Chondrocyte (in vitro differentiated cells): Measurements from ENCODE around the gene CAMK1G. TPM values are rescaled to one million over a fixed set of nuclear protein-coding genes. Genes with fewer than 3 reads are reported as not detected.

ENCODE experiments used
- DNase-seq: peaks from one replicate; pipeline ENCODE4 v3.0.0; 2021; ENCODE audit warnings: mixed read lengths, low spot score
- H3K27ac Mint-ChIP-seq: one replicate; pipeline ENCODE4 v1.8.0; 2021; ENCODE audit warnings: mild to moderate bottlenecking, moderate library complexity, mixed read lengths; ENCODE audit not compliant: unreplicated experiment
- H3K27me3 Mint-ChIP-seq: 2 replicates; pipeline ENCODE4 v1.8.0; 2021; ENCODE audit warnings: low read depth, mixed read lengths
- H3K36me3 Mint-ChIP-seq: 2 replicates; pipeline ENCODE4 v1.8.0; 2021; ENCODE audit warnings: low read depth, mixed read lengths
- H3K4me1 Mint-ChIP-seq: 2 replicates; pipeline ENCODE4 v1.8.0; 2021; ENCODE audit warnings: low read depth, mild to moderate bottlenecking, mixed read lengths
- H3K4me3 Mint-ChIP-seq: one replicate; pipeline ENCODE4 v1.8.0; 2021; ENCODE audit warnings: mild to moderate bottlenecking, moderate library complexity, mixed read lengths; ENCODE audit not compliant: unreplicated experiment
- H3K9me3 Mint-ChIP-seq: 2 replicates; pipeline ENCODE4 v1.8.0; 2021; ENCODE audit warnings: low read depth, mixed read lengths
- total RNA-seq: library from RNA; stranded (reverse); gene quantifications from 3 replicates; pipeline ENCODE4 v1.2.1, GENCODE V29; 2021
- TF ChIP-seq, protein P1 (sequence below): fragments of 200-600 bp; sonication (generic); IDR thresholded peaks from 2 replicates; pipeline ENCODE4 v1.5.0; 2021; ENCODE audit warnings: antibody characterized with exemption, mild to moderate bottlenecking, moderate library complexity

CAMK1G gene
- total RNA-seq, 1 donor from 2014 or later: not detected

DNA sequence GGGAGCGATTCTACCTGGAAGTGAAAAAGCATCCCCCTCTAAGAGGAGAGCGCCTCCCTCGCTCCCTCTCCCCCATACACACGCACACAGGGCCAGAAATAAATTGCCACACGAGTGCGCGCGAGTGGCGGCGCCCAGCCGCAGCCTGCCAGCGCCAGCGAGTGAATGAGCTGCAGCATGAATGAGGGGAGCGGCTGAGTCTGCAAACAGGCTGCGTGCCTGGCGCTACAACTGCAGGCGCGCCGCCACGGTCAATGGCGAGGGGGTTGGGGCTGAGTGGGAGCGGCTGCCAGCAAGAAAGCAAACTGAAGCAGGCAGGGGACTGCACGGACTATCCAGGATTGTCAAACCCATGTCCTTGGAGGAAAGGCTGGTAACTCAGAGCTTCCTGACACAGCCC lies 2.2 kb downstream of the CAMK1G start:
- no peaks in the 10 kb centered on the region for H3K36me3 Mint-ChIP-seq
- DNase-seq: no peak
- H3K27ac Mint-ChIP-seq: no peak overlapping the region
- H3K9me3 Mint-ChIP-seq: no peaks in the 10 kb centered on the region
- peak overlapping the region; percentile 37 for H3K4me3 Mint-ChIP-seq
- H3K27me3 Mint-ChIP-seq: peaks cover 14% of the 10 kb centered on the region
- H3K4me1 Mint-ChIP-seq: no peaks in the 10 kb centered on the region
- TF ChIP-seq, protein P1, sequence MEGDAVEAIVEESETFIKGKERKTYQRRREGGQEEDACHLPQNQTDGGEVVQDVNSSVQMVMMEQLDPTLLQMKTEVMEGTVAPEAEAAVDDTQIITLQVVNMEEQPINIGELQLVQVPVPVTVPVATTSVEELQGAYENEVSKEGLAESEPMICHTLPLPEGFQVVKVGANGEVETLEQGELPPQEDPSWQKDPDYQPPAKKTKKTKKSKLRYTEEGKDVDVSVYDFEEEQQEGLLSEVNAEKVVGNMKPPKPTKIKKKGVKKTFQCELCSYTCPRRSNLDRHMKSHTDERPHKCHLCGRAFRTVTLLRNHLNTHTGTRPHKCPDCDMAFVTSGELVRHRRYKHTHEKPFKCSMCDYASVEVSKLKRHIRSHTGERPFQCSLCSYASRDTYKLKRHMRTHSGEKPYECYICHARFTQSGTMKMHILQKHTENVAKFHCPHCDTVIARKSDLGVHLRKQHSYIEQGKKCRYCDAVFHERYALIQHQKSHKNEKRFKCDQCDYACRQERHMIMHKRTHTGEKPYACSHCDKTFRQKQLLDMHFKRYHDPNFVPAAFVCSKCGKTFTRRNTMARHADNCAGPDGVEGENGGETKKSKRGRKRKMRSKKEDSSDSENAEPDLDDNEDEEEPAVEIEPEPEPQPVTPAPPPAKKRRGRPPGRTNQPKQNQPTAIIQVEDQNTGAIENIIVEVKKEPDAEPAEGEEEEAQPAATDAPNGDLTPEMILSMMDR: peak; percentile 14

DNA sequence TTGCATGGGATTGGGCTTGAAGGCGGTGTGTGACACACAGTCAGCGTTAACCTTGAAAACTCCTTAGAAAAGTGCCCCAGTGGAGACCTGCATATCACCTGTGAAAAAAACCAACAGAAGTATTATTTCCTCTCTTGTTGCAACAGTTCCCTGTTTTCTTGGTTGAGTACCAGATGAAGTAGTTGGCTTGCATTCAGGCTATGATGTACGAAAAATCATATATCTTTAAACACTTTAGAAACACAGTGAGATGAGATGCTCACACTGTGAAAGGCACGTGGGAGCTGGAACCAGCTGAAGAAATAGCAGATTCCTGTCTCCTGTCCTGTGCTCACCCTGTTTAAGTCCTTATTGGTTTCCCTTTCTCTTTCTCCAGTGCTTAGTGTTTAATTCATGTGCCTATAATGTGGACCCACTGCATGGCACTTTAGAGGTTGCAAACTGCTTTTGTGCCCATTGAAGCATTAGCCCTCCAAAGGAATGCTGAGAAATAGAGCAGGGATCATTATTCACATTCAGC lies 2.8 kb downstream of the CAMK1G start:
- TF ChIP-seq, protein P1: no peak

DNA sequence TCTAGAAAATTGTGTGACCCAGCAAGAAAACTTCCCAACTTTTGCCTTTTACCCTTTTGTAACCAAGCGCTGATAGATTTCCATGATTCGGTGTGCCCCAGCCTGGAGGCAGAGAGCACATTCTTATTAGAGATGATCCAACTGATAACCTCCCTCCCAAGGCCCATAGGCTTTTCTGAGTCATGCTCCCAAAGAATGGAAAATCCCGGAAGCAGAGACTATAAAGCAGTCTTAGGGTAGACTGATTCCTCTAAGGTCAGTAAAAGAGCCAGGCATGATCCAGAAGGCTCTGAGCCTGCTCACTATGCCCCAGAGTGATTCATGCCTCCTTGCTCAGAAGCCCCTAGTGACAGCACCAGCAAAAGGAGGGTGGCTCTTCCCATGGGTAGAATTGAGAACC lies 4.3 kb downstream of the CAMK1G start:
- no peaks in the 10 kb centered on the region for H3K4me1 Mint-ChIP-seq
- H3K27me3 Mint-ChIP-seq: peaks cover 20% of the 10 kb centered on the region
- H3K36me3 Mint-ChIP-seq: no peaks in the 10 kb centered on the region
- DNase-seq: no peak
- H3K4me3 Mint-ChIP-seq: no peak overlapping the region
- H3K9me3 Mint-ChIP-seq: no peaks in the 10 kb centered on the region
- no peak overlapping the region for H3K27ac Mint-ChIP-seq
- TF ChIP-seq, protein P1: no peak

More for the DNA sequence above, 2.8 kb downstream of the CAMK1G start:
- Mint-ChIP-seq H3K27ac (no peak overlapping the region), H3K36me3 (no peaks in the 10 kb centered on the region), H3K27me3 (peaks cover 15% of the 10 kb centered on the region), H3K4me1 (no peaks in the 10 kb centered on the region), H3K4me3 (no peak overlapping the region), H3K9me3 (no peaks in the 10 kb centered on the region)
- no peak for DNase-seq

DNA sequence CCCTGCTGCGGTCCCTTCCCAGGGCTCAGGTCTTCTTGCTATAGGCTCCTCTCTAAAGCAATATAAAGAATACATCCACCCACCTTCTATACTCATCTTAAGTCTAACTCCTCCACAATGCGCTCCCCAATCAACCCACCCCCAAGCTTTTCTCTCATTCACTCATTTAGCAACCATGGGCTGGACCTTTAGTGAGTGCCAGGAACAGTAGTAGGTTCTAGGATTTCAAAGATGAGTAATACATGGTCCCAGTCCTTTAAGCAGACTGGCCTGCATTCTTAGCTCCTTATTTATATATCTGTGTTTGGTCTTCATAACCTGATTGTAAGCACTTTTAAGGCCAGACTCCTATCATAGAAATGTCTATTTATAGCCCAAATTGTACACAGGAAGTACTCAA lies 5.9 kb downstream of the CAMK1G start:
- H3K9me3 Mint-ChIP-seq: no peaks in the 10 kb centered on the region
- TF ChIP-seq, protein P1: no peak
- no peak overlapping the region for H3K27ac Mint-ChIP-seq
- H3K4me3 Mint-ChIP-seq: no peak overlapping the region
- H3K27me3 Mint-ChIP-seq: peaks cover 30% of the 10 kb centered on the region
- DNase-seq: no peak
- no peaks in the 10 kb centered on the region for H3K36me3 Mint-ChIP-seq
- H3K4me1 Mint-ChIP-seq: no peaks in the 10 kb centered on the region

DNA sequence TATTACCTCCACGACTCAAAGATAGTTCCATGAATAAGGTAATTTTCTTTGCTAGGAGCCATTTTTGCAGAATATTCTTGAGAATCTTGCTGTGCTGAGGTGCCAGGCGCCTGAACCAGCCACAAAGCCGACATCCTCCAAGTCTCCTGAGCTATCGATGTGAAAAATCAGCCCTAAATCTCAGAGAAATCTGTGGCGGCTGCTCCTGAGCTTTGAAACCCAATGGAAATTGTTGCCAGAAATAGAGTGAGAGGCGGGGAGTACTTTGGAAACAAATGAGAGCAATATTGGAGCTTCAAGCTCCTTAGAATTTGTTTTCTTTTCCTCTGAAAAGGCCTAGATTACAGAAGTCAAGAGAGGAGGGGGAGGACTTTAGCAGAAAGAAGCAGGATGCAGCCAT lies 6.3 kb downstream of the CAMK1G start:
- Mint-ChIP-seq H3K4me1 (no peaks in the 10 kb centered on the region), H3K27ac (no peak overlapping the region), H3K27me3 (peaks cover 32% of the 10 kb centered on the region), H3K36me3 (no peaks in the 10 kb centered on the region), H3K9me3 (no peaks in the 10 kb centered on the region), H3K4me3 (no peak overlapping the region)
- DNase-seq: no peak
- TF ChIP-seq, protein P1: no peak
